GM15510 (cell line): ENCODE data around the gene RASA1.

Experiments
- POLR2A ChIP-seq: IDR thresholded peaks from 3 replicates; pipeline ENCODE4 v1.6.1; 2011; ENCODE audit warnings: borderline replicate concordance; ENCODE audit not compliant: insufficient read length; ENCODE audit errors: extremely low read depth

The RASA1 gene

DNA sequence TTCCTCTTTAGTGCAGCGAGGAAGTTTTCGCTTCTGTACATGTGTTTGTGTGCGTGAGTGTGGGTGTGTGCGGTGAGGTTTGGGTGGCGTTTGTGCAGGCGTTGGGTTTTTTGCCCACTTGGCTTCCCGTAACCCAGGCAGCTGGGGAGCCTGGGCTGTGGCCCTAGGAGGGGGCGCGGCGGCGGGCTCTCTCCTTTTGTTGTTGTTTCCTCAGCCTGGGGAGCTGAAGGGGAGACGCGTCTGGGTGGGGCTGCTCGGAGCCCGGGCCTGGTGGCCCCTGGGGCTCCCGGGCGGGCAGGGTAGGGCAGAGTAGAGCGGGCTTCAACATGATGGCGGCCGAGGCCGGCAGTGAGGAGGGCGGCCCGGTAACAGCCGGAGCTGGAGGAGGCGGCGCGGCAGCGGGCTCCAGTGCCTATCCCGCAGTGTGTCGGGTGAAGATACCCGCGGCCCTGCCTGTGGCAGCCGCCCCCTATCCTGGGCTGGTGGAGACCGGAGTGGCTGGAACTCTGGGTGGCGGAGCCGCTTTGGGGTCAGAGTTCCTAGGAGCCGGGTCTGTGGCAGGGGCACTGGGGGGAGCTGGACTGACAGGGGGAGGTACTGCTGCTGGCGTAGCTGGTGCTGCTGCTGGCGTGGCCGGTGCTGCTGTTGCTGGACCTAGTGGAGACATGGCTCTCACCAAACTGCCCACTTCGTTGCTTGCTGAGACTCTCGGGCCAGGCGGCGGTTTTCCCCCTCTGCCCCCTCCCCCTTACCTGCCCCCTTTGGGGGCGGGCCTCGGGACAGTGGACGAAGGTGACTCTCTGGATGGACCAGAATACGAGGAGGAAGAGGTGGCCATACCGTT is 665 bp downstream of the RASA1 start:
- peak; percentile 52 for TF ChIP-seq POLR2A

DNA sequence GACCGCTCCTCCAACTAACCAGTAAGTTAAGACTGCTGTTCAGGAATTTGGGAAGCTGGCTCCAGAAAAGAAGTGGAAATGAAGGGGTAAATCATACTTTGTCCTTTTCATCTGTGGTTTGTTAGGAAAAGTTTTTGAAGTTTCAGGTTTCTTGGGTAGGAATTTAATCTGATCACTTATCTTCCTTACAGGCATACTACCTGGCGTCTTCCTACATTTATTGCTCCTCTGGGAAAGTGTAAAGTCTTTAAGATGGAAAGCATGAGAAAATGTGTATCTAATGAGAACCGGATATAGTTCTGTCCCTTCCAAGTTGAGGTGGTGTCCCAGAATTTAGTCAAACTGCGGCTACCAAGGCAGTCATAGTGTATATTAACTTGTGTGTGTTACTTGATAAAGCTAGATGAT is 1.3 kb downstream of the RASA1 start:
- no peak for TF ChIP-seq POLR2A

DNA sequence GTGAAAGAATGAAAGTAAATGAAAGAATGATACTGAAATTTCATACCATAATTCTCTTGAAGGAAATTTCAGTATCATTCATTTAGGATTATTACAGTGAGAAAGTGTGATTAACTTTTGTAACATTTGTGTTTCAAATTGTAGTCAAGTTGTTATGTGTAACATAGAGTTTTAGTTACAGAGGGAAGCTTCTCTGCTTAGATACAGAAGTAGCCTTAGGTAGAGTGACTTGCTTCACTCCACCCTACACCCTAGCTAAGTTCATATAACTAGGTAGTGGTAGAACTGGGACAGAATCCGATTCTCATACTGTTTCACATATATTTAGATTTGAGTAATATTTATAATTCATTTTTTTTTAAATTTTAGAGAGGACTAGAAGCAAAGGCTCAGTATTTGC is 9.0 kb downstream of the RASA1 start:
- no peak for TF ChIP-seq POLR2A

DNA sequence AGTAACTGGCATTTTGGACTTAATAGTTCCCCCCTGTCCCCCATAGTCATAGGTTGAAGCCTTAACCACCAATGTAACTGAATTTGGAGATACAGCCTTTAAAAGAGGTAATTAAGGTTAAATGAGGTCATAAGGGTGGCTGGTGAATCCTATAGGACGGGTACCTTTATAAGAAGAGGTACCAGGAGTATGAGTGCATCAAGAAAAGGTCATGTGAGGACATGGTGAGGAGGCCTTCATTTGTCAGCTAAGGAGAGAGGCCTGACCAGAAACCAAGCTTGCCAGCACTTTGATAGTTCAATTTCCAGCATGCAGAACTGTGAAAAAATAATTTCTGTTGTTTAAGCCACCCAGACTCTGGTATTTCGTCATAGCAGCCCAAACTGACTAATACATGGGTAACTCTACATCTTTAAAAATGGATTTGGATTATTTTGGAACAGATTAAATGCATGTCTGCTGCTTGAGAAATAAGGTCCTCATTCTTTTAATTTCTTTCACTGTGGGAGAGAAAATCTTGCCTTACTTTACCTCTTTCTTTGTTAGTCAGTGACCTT is 9.7 kb downstream of the RASA1 start:
- TF ChIP-seq POLR2A = no peak

DNA sequence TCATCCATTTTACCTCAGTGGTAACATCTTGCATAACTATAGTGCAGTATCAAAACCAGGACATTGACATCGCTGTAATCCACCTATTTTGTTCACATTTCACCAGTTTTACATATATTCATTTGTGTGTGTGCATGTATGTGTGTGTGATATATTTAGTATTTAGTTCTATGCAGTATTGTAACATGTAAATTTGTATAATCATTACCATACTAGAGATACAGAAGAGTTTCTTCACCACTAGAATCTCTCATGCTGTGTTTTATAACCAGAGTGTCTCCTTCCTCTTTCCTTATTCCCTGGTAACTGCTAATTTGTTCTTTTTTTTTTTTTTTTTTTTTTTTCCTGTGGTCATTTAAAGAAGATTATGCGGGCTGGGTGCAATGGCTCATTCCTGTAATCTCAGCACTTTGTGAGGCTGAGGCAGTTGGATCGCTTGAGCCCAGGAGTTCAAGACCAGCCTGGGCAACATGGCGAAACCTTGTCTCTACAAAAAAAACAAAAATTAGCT is 11.0 kb downstream of the RASA1 start:
- no peak for TF ChIP-seq POLR2A

DNA sequence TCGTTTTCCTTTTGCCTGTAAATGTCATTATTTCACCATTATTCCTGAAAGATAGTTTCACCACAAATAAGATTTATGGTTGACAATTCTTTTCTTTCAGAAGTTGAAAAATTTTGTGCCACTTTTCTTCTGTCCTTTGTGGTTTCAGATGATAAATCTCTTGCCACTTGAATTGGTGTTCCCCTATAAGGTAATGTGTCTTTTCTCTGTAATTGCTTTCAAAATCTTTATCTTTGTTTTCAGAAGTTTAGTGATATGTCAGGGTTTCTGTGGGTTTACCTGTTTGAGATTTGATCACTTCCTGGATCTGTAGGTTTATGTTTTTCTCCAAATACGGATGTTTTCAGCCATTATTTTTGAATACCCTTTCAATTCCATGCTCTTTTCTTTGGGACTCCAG is 14.6 kb downstream of the RASA1 start:
- TF ChIP-seq POLR2A = no peak

DNA sequence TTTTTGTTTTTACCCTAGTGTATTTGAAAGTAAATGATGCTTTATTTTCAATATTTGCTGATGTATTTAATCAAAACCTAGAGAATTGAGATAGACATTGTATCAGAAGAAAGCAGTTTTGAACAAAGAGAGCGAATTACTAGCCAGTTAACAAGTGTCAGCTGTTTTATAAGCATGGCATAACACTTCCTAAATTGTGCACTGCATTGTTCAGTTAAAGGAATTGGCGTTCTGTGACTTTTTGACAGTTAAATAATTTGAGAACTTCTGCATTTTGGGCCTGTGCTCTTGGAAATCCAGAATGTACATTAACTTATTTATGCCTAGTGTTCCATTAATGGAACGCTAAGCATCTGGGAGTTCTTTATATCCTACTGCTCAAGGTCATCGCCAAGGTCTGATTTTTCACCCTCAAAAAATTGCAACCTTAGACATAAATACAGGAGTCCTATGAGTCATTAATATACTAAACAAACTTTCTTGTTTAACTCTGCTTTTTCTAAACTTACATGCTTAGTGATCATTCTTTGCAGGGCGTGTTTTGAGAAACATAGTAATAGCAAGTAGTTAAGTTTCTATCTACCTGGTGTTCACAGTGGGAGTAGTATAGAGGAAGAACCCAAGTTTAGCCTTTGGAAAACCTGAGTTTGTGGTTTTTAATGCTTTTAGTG is 31.1 kb downstream of the RASA1 start:
- no peak for TF ChIP-seq POLR2A

DNA sequence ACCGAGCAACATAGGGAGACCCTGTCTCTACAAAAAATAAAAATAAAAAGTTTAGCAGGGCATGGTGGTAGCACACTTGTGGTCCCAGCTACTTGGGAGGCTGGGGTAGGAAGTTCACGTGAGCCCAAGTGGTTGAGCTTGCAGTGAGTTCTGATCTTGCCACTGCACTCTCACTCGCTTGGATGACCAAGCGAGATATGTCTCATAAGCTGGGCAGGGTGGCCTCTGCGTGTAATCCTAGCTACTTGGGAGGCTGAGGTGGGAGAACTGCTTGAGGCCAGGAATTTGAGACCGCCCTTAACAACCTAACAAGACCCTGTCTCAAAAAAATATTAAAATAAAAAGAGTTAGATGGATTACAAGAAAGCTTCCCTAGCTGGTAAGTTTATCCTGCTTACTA is 32.5 kb downstream of the RASA1 start:
- TF ChIP-seq POLR2A = no peak

DNA sequence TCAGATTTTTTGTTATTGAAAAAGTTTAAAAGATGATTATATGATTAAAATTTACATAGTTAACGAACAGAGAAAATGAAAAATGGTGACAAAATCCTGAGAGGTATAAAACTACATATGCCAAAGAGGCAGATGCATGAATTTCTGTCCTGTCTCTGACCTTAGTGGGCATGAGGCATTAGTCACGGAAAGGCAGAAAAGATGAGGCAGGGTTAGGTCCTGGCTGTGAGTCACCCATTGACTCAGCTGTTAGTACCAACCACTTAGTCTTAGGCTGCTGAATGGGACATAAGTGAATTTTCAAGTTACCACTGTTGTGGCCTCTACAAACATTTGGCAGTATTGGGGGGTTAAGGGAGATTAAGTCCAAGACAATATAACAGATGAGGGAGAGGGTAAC is 33.1 kb downstream of the RASA1 start:
- TF ChIP-seq POLR2A = no peak

DNA sequence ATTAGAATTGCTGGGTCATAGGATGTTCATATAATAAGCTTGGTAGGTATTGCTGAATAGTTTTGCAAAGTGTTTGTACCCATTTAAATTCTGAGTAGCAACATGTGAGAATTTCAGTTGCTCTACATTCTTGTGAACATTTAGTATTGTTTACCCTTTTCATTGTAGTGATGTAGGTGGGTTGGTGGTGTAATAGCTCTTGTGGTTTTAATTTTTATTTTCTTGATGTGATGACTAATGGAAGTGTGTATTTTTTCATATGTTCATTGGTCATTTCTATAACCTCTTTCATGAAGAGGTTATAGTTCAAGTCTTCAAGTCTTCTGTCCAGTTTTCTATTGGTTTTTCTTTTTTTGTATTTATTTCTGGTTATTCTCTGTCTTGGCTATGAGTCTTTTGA is 34.4 kb downstream of the RASA1 start:
- TF ChIP-seq POLR2A = no peak

DNA sequence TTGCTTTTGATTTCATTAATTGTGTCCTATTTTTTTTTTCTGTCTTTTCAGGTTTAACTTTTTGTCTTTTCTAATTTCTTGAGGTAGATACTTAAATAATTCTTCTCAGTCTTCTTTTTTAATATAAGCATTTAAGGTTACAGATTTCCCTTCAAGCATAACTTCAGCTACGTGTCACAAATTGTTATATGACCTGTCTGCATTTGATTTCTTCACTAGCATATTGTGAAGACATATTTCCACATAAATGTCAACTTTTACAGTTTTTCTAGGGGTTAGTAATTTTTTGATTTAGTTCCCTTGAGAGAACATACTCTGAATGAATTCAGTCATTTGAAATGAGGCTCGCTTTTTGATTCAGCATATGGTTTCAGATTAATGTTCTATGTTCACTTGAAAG is 35.6 kb downstream of the RASA1 start:
- no peak for TF ChIP-seq POLR2A

DNA sequence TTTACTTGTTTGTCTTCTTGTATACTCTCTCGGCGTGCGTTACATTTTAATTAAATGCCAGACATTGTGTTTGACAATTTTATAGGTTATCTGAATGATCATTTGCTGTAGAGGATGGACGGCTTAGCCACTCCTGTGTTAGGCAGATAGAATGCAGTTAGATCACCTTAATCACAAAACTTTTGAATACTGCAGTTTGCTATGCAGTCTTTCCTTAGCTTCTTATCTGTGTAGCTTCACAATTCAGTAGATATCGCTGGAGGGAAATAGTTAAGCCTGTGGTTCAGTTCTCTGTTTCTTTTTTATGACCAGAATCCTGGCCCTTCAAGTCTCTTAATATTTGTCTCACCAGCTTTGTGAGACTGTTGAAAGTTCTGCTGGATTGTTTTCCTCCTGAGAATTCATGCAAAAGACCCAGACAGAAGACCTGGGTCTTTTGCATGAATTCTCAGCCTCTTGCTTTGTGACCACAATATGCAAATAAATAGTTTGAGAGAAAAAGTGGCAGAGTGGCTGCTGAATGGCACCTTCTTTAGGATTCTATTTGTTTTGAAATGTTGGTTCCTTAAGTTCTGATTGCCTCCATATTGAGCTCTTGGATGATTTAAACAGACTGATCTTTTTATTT is 40.2 kb downstream of the RASA1 start:
- TF ChIP-seq POLR2A = no peak

DNA sequence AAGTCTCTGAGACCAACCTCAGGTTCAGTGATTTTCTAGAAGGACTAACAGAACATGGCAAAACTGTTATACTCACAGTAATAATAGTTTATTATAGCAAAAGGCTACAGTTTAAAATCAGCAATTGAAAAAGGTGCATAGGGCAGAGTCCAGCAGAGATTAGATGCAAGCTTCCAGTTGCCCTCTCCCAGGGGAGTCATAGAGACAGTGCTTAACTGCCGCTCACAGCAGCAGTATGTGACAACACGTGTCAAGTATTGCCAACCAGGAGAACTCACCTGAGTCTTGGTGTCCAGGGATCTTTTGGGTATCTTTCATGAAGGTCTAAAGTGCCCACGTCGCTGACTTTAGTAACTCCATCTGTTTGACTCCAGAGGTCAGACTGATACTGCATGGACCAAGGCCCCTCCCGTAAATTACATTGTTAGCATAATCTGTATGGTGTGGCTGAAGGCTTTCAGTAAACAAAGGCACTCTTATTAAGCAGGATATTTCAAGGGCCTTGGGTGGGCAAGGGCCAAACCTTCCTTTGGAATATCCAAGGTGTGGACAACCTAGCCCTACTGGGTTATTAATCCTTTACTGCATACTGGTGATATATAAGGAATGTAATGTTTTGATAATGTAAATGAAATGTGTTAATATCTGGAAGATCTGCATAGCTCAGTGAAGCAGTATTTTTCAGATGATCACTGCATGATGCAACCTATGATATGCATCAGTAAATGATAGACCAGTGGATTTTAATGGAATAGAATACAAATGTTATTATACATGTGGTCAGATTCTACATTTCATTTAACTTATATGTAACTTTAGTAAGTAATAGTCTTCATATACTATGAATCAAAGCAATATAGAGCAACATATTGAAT is 44.0 kb downstream of the RASA1 start:
- no peak for TF ChIP-seq POLR2A

DNA sequence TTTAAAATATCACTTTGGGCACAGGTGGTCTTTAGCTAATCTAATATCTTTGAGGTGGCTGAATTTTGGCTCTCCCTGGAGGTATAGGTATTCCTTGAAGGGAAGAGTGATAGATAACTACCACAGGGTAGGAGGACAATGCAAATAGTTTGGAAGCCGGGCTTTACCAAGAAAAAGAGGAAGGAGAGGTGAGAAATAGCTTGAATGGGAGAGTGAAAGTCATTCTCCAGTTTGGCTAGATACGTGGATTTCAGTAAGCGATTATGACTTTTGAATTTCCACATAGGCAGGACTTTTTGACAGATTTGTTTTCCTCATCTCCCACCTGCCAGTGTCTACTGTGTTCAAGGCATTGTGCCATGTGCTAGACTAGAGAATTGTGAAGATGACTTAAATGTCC is 45.5 kb downstream of the RASA1 start:
- TF ChIP-seq POLR2A = no peak
